ENCODE measurements around the gene PLGRKT. TPM values are rescaled to one million over a fixed set of nuclear protein-coding genes. Genes with fewer than 3 reads are reported as not detected.

Gene PLGRKT
- total and polyA plus RNA-seq, 4 donors, result 4.1 to 11.3 (median 7.2) TPM

DNA sequence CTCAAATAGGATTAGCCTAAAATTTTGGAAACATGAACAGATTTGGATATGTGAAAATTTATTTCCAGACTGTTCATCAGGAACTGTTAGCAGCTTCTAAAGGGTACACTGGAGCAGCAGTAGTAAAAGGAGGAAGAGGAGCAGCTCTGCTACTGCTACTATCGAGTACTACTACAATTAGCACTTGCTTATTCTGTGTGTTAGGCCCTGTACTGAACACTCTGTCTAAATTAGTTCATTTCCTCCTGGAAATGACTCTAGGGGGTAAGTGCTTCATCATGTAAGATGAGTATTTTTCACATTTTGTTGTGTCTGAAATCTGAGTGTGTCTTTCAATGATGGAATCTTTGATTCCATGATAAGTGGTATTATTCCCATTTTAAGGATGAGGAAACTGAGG lies 22.4 kb upstream of the PLGRKT start:
- Histone ChIP-seq H3K4me1 (ENCODE audit: control insufficient read depth in 4 of 4, insufficient read depth in 4 of 4, low read length in 3 of 4) (no peaks in the 10 kb centered on the region), H3K9ac (ENCODE audit: low read depth in 1 of 2, low read length in 2 of 2) (no peak overlapping the region), H3K27ac (ENCODE audit: low read depth in 1 of 2, low read length in 2 of 2) (no peak overlapping the region), H3K4me3 (ENCODE audit: low read depth in 1 of 3, low read length in 3 of 3) (no peak overlapping the region), H3K9me3 (ENCODE audit: control insufficient read depth in 4 of 4, low read length in 3 of 4) (no peaks in the 10 kb centered on the region), H3K36me3 (ENCODE audit: control insufficient read depth in 4 of 4, insufficient read depth in 3 of 4, low read depth in 1 of 4, low read length in 3 of 4) (peaks cover 0 to 13% (median 5%) of the 10 kb centered on the region in 4 donors), H3K27me3 (ENCODE audit: control insufficient read depth in 4 of 4, insufficient read depth in 4 of 4, low read length in 3 of 4) (no peaks in the 10 kb centered on the region)
- 80% methylated on average over 1 of the region's 1 CpG for WGBS
- no peak for DNase-seq (ENCODE audit: low spot score)
- TF ChIP-seq CTCF (IDR thresholded peaks at IDR 0.05; ENCODE audit: low read depth, low read length, missing input control), result no peak

GRCh38 chr9:5459289-5459829 lies 21.6 kb upstream of the PLGRKT start:
- Histone ChIP-seq H3K4me1 (ENCODE audit: control insufficient read depth in 4 of 4, insufficient read depth in 4 of 4, low read length in 3 of 4) (no peaks in the 10 kb centered on the region), H3K27me3 (ENCODE audit: control insufficient read depth in 4 of 4, insufficient read depth in 4 of 4, low read length in 3 of 4) (no peaks in the 10 kb centered on the region), H3K27ac (ENCODE audit: low read depth in 1 of 2, low read length in 2 of 2) (no peak overlapping the region), H3K4me3 (ENCODE audit: low read depth in 1 of 3, low read length in 3 of 3) (no peak overlapping the region), H3K9me3 (ENCODE audit: control insufficient read depth in 4 of 4, low read length in 3 of 4) (no peaks in the 10 kb centered on the region), H3K9ac (ENCODE audit: low read depth in 1 of 2, low read length in 2 of 2) (peak overlapping the region in 1 of 2 donors; percentile 16), H3K36me3 (ENCODE audit: control insufficient read depth in 4 of 4, insufficient read depth in 3 of 4, low read depth in 1 of 4, low read length in 3 of 4) (peaks cover 0 to 11% (median 5%) of the 10 kb centered on the region in 4 donors)
- TF ChIP-seq FOXA2 (IDR thresholded peaks at IDR 0.05) (no peak), HNF4G (IDR thresholded peaks at IDR 0.05) (no peak), NR2F2 (IDR thresholded peaks at IDR 0.05) (no peak), TAF1 (conservative IDR thresholded peaks at IDR 0.05) (no peak), RAD21 (IDR thresholded peaks at IDR 0.05) (no peak)
- TF ChIP-seq, protein P1, sequence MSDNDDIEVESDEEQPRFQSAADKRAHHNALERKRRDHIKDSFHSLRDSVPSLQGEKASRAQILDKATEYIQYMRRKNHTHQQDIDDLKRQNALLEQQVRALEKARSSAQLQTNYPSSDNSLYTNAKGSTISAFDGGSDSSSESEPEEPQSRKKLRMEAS (IDR thresholded peaks at IDR 0.05), result no peak
- DNase-seq (ENCODE audit: low spot score), result no peak
- 83% methylated on average over 4 of the region's 4 CpGs for WGBS

GRCh38 chr9:5455181-5455580 lies 17.5 kb upstream of the PLGRKT start:
- peaks cover 0 to 3% (median 1%) of the 10 kb centered on the region in 4 donors for H3K4me1 ChIP-seq (ENCODE audit: control insufficient read depth in 4 of 4, insufficient read depth in 4 of 4, low read length in 3 of 4)
- no peak overlapping the region for H3K9ac ChIP-seq (ENCODE audit: low read depth in 1 of 2, low read length in 2 of 2)
- no peak for TF ChIP-seq FOXA2 (IDR thresholded peaks at IDR 0.05)
- no peak for TF ChIP-seq SP1 (IDR thresholded peaks at IDR 0.05)
- TF ChIP-seq, protein P2, sequence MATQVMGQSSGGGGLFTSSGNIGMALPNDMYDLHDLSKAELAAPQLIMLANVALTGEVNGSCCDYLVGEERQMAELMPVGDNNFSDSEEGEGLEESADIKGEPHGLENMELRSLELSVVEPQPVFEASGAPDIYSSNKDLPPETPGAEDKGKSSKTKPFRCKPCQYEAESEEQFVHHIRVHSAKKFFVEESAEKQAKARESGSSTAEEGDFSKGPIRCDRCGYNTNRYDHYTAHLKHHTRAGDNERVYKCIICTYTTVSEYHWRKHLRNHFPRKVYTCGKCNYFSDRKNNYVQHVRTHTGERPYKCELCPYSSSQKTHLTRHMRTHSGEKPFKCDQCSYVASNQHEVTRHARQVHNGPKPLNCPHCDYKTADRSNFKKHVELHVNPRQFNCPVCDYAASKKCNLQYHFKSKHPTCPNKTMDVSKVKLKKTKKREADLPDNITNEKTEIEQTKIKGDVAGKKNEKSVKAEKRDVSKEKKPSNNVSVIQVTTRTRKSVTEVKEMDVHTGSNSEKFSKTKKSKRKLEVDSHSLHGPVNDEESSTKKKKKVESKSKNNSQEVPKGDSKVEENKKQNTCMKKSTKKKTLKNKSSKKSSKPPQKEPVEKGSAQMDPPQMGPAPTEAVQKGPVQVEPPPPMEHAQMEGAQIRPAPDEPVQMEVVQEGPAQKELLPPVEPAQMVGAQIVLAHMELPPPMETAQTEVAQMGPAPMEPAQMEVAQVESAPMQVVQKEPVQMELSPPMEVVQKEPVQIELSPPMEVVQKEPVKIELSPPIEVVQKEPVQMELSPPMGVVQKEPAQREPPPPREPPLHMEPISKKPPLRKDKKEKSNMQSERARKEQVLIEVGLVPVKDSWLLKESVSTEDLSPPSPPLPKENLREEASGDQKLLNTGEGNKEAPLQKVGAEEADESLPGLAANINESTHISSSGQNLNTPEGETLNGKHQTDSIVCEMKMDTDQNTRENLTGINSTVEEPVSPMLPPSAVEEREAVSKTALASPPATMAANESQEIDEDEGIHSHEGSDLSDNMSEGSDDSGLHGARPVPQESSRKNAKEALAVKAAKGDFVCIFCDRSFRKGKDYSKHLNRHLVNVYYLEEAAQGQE (IDR thresholded peaks at IDR 0.05), result no peak
- TF ChIP-seq NR2F2 (IDR thresholded peaks at IDR 0.05), result no peak
- TF ChIP-seq HNF4A (conservative IDR thresholded peaks at IDR 0.05), result no peak
- TF ChIP-seq TAF1 (conservative IDR thresholded peaks at IDR 0.05), result no peak
- H3K36me3 ChIP-seq (ENCODE audit: control insufficient read depth in 4 of 4, insufficient read depth in 3 of 4, low read depth in 1 of 4, low read length in 3 of 4), result peaks cover 0 to 7% (median 0%) of the 10 kb centered on the region in 4 donors
- no peaks in the 10 kb centered on the region for H3K9me3 ChIP-seq (ENCODE audit: control insufficient read depth in 4 of 4, low read length in 3 of 4)
- no peaks in the 10 kb centered on the region for H3K27me3 ChIP-seq (ENCODE audit: control insufficient read depth in 4 of 4, insufficient read depth in 4 of 4, low read length in 3 of 4)
- no peak overlapping the region for H3K4me3 ChIP-seq (ENCODE audit: low read depth in 1 of 3, low read length in 3 of 3)
- DNase-seq (ENCODE audit: low spot score), result no peak
- 68% methylated on average over 2 of the region's 2 CpGs for WGBS
- no peak overlapping the region for H3K27ac ChIP-seq (ENCODE audit: low read depth in 1 of 2, low read length in 2 of 2)
